ENCODE data around the gene MRPS23. TPM values are rescaled to one million over a fixed set of nuclear protein-coding genes. Genes with fewer than 3 reads are reported as not detected.

Gene MRPS23
- total RNA-seq, 1 donor from 2014 or later: 24.0 TPM

- no peak for DNase-seq (ENCODE audit: low read depth in 2 of 2)
Observed at GRCh38 chr17:57879437-57880085, 29.7 kb upstream of the MRPS23 start.

GRCh38 chr17:57877803-57878377 is 28.0 kb upstream of the MRPS23 start:
- DNase-seq (ENCODE audit: low read depth in 2 of 2): peak in 1 of 2 donors; percentile 40

GRCh38 chr17:57876866-57877237 is 27.0 kb upstream of the MRPS23 start:
- no peak for DNase-seq (ENCODE audit: low read depth in 2 of 2)

- DNase-seq (ENCODE audit: low read depth in 2 of 2): no peak
Observed at GRCh38 chr17:57876023-57876865, 26.4 kb upstream of the MRPS23 start.

- DNase-seq (ENCODE audit: low read depth in 2 of 2): peak; percentile 73 to 98
Observed at GRCh38 chr17:57875290-57876022, 25.6 kb upstream of the MRPS23 start.

- DNase-seq (ENCODE audit: low read depth in 2 of 2): peak; percentile 82 to 94
Observed at GRCh38 chr17:57874434-57875289, 24.8 kb upstream of the MRPS23 start.

- DNase-seq (ENCODE audit: low read depth in 2 of 2): no peak
Observed at GRCh38 chr17:57874058-57874419, 24.2 kb upstream of the MRPS23 start.

- peak in 1 of 2 donors; percentile 63 for DNase-seq (ENCODE audit: low read depth in 2 of 2)
Observed at GRCh38 chr17:57873261-57874057, 23.6 kb upstream of the MRPS23 start.

- no peak for DNase-seq (ENCODE audit: low read depth in 2 of 2)
Observed at GRCh38 chr17:57872536-57872935, 22.7 kb upstream of the MRPS23 start.

GRCh38 chr17:57871863-57872262 is 22.0 kb upstream of the MRPS23 start:
- no peak for DNase-seq (ENCODE audit: low read depth in 2 of 2)

GRCh38 chr17:57871155-57871554 is 21.3 kb upstream of the MRPS23 start:
- no peak for DNase-seq (ENCODE audit: low read depth in 2 of 2)

- no peak for DNase-seq (ENCODE audit: low read depth in 2 of 2)
Observed at GRCh38 chr17:57870283-57870635, 20.4 kb upstream of the MRPS23 start.

GRCh38 chr17:57869617-57870282 is 19.9 kb upstream of the MRPS23 start:
- peak in 1 of 2 donors; percentile 74 for DNase-seq (ENCODE audit: low read depth in 2 of 2)

- DNase-seq (ENCODE audit: low read depth in 2 of 2): no peak
Observed at GRCh38 chr17:57868910-57869616, 19.2 kb upstream of the MRPS23 start.

GRCh38 chr17:57868007-57868909 is 18.4 kb upstream of the MRPS23 start:
- DNase-seq (ENCODE audit: low read depth in 2 of 2): peak; percentile 37 to 91

GRCh38 chr17:57867126-57867525 is 17.3 kb upstream of the MRPS23 start:
- no peak for DNase-seq (ENCODE audit: low read depth in 2 of 2)

- DNase-seq (ENCODE audit: low read depth in 2 of 2): no peak
Observed at GRCh38 chr17:57866723-57867122, 16.9 kb upstream of the MRPS23 start.

- no peak for DNase-seq (ENCODE audit: low read depth in 2 of 2)
Observed at GRCh38 chr17:57866319-57866718, 16.5 kb upstream of the MRPS23 start.

All from lung microvascular endothelial cell (primary cell).